ENCODE data around the gene CORO7.

The CORO7 gene

GRCh38 chr16:4460936-4461249, 44.5 kb upstream of the CORO7 start:
- DNase-seq, result no peak
- Histone ChIP-seq H3K27me3 (ENCODE audit: control insufficient read depth in 1 of 2, insufficient read depth in 1 of 2, low read length in 2 of 2) (no peaks in the 10 kb centered on the region), H4K91ac (ENCODE audit: low read length) (no peak overlapping the region), H3K4me2 (ENCODE audit: low read length, poor library complexity, severe bottlenecking) (no peak overlapping the region), H2AK5ac (ENCODE audit: low read length, severe bottlenecking) (no peak overlapping the region), H3K4me3 (ENCODE audit: insufficient read depth in 1 of 2, low read depth in 1 of 2, low read length in 2 of 2) (no peak overlapping the region), H2BK5ac (ENCODE audit: low read depth, low read length, poor library complexity, severe bottlenecking) (no peak overlapping the region), H2AFZ (ENCODE audit: low read depth, low read length) (no peak overlapping the region), H4K8ac (ENCODE audit: low read length) (no peak overlapping the region), H3K27ac (ENCODE audit: low read length, poor library complexity, severe bottlenecking) (no peak overlapping the region), H3K23ac (ENCODE audit: low read length in 2 of 2) (no peak overlapping the region), H3K9me3 (ENCODE audit: control insufficient read depth, low read length) (no peaks in the 10 kb centered on the region), H3K9ac (ENCODE audit: low read length) (no peak overlapping the region), H3K4ac (ENCODE audit: low read depth in 1 of 2, low read length in 2 of 2) (no peak overlapping the region), H3K14ac (ENCODE audit: low read length in 2 of 2) (no peak overlapping the region), H3K79me1 (replicated peaks; ENCODE audit: low read length, poor library complexity, severe bottlenecking) (peaks cover 24% of the 10 kb centered on the region), H2BK12ac (ENCODE audit: low read length in 2 of 2) (no peak overlapping the region), H2BK15ac (ENCODE audit: low read depth, poor library complexity, severe bottlenecking) (no peak overlapping the region), H3K18ac (ENCODE audit: low read depth in 1 of 2, low read length in 2 of 2) (no peak overlapping the region), H3K4me1 (ENCODE audit: control insufficient read depth, insufficient read depth, low read depth, low read length) (peaks cover 15% of the 10 kb centered on the region), H2BK120ac (ENCODE audit: low read depth, low read length) (no peak overlapping the region), H3K36me3 (ENCODE audit: control insufficient read depth in 1 of 2, insufficient read depth in 2 of 2, low read depth in 1 of 2, low read length in 2 of 2) (peaks cover 53 to 69% of the 10 kb centered on the region in 2 experiments)
- 96% methylated on average over 5 of the region's 5 CpGs for WGBS

GRCh38 chr16:4455951-4456350, 39.6 kb upstream of the CORO7 start:
- no peak overlapping the region for H3K9ac ChIP-seq (ENCODE audit: low read length)
- H3K4ac ChIP-seq (ENCODE audit: low read depth in 1 of 2, low read length in 2 of 2), result no peak overlapping the region
- no peak overlapping the region for H4K91ac ChIP-seq (ENCODE audit: low read length)
- H4K8ac ChIP-seq (ENCODE audit: low read length), result no peak overlapping the region
- H3K79me1 ChIP-seq (replicated peaks; ENCODE audit: low read length, poor library complexity, severe bottlenecking), result peaks cover 39% of the 10 kb centered on the region
- 85% methylated on average over 10 of the region's 10 CpGs for WGBS
- no peak overlapping the region for H3K27ac ChIP-seq (ENCODE audit: low read length, poor library complexity, severe bottlenecking)
- peaks cover 4% of the 10 kb centered on the region for H3K4me1 ChIP-seq (ENCODE audit: control insufficient read depth, insufficient read depth, low read depth, low read length)
- H3K4me2 ChIP-seq (ENCODE audit: low read length, poor library complexity, severe bottlenecking), result no peak overlapping the region
- H3K27me3 ChIP-seq (ENCODE audit: control insufficient read depth in 1 of 2, insufficient read depth in 1 of 2, low read length in 2 of 2), result no peaks in the 10 kb centered on the region
- H2BK15ac ChIP-seq (ENCODE audit: low read depth, poor library complexity, severe bottlenecking), result no peak overlapping the region
- H3K4me3 ChIP-seq (ENCODE audit: insufficient read depth in 1 of 2, low read depth in 1 of 2, low read length in 2 of 2), result peak overlapping the region in 1 of 2 experiments; percentile 2
- peaks cover 66 to 71% of the 10 kb centered on the region in 2 experiments for H3K36me3 ChIP-seq (ENCODE audit: control insufficient read depth in 1 of 2, insufficient read depth in 2 of 2, low read depth in 1 of 2, low read length in 2 of 2)
- no peak overlapping the region for H3K18ac ChIP-seq (ENCODE audit: low read depth in 1 of 2, low read length in 2 of 2)
- H3K9me3 ChIP-seq (ENCODE audit: control insufficient read depth, low read length), result no peaks in the 10 kb centered on the region
- no peak overlapping the region for H3K23ac ChIP-seq (ENCODE audit: low read length in 2 of 2)
- no peak overlapping the region for H2BK5ac ChIP-seq (ENCODE audit: low read depth, low read length, poor library complexity, severe bottlenecking)
- no peak overlapping the region for H3K14ac ChIP-seq (ENCODE audit: low read length in 2 of 2)
- no peak overlapping the region for H2AFZ ChIP-seq (ENCODE audit: low read depth, low read length)
- H2AK5ac ChIP-seq (ENCODE audit: low read length, severe bottlenecking), result no peak overlapping the region
- DNase-seq, result no peak
- no peak overlapping the region for H2BK120ac ChIP-seq (ENCODE audit: low read depth, low read length)
- H2BK12ac ChIP-seq (ENCODE audit: low read length in 2 of 2), result no peak overlapping the region

DNA sequence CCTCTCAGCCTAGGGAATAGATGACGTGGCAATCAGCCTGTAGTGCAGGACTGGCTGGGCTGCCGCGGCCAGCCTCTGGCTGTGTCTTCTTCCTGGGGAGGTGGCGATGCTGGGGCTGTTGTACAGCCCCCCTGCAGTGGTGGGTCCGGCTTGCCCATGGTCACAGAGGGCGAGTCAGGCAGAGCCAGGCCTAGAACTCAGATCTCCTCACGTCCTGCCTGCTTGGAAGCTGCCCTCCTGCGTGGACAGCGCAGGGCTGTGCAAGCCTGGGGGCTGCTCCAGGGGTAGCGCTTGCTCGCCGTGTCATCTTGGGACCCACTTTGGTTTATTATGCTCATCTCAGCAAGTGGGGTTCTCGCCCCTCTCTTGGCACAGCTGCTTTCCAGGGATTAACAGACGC, 38.7 kb upstream of the CORO7 start:
- Histone ChIP-seq H3K79me1 (replicated peaks; ENCODE audit: low read length, poor library complexity, severe bottlenecking) (peaks cover 39% of the 10 kb centered on the region), H3K4me3 (ENCODE audit: insufficient read depth in 1 of 2, low read depth in 1 of 2, low read length in 2 of 2) (no peak overlapping the region), H3K9me3 (ENCODE audit: control insufficient read depth, low read length) (no peaks in the 10 kb centered on the region), H2BK5ac (ENCODE audit: low read depth, low read length, poor library complexity, severe bottlenecking) (no peak overlapping the region), H4K91ac (ENCODE audit: low read length) (no peak overlapping the region), H3K27ac (ENCODE audit: low read length, poor library complexity, severe bottlenecking) (no peak overlapping the region), H2BK120ac (ENCODE audit: low read depth, low read length) (no peak overlapping the region), H4K8ac (ENCODE audit: low read length) (no peak overlapping the region), H2BK12ac (ENCODE audit: low read length in 2 of 2) (no peak overlapping the region), H3K4ac (ENCODE audit: low read depth in 1 of 2, low read length in 2 of 2) (peak overlapping the region in 1 of 2 experiments; percentile 28), H3K23ac (ENCODE audit: low read length in 2 of 2) (no peak overlapping the region), H3K36me3 (ENCODE audit: control insufficient read depth in 1 of 2, insufficient read depth in 2 of 2, low read depth in 1 of 2, low read length in 2 of 2) (peaks cover 72 to 77% of the 10 kb centered on the region in 2 experiments), H3K14ac (ENCODE audit: low read length in 2 of 2) (no peak overlapping the region), H3K27me3 (ENCODE audit: control insufficient read depth in 1 of 2, insufficient read depth in 1 of 2, low read length in 2 of 2) (no peaks in the 10 kb centered on the region), H2BK15ac (ENCODE audit: low read depth, poor library complexity, severe bottlenecking) (no peak overlapping the region), H3K4me1 (ENCODE audit: control insufficient read depth, insufficient read depth, low read depth, low read length) (peaks cover 4% of the 10 kb centered on the region), H2AK5ac (ENCODE audit: low read length, severe bottlenecking) (no peak overlapping the region), H2AFZ (ENCODE audit: low read depth, low read length) (no peak overlapping the region), H3K4me2 (ENCODE audit: low read length, poor library complexity, severe bottlenecking) (no peak overlapping the region), H3K18ac (ENCODE audit: low read depth in 1 of 2, low read length in 2 of 2) (no peak overlapping the region), H3K9ac (ENCODE audit: low read length) (no peak overlapping the region)
- no peak for DNase-seq
- WGBS, result 91% methylated on average over 14 of the region's 14 CpGs

DNA sequence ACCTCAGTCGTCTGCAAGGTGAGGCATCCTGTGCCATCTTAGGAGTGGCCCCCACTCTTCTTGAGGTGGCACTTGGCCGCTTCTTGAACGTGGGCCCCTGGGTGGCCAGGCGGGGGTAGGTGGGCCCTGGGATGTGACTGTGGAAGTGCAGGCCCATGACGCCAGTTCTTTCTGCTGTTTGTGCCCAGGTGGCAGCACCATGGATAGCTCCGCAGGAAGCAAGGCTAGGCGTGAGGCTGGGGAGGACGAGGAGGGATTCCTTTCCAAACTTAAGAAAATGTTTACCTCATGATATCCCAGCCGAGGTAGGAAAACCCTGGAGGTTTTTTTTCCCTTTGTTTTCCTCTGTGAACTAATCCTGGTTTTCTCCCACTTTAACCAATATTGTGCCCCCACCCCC, 38.2 kb upstream of the CORO7 start:
- Histone ChIP-seq H3K36me3 (ENCODE audit: control insufficient read depth in 1 of 2, insufficient read depth in 2 of 2, low read depth in 1 of 2, low read length in 2 of 2) (peaks cover 75 to 81% of the 10 kb centered on the region in 2 experiments), H4K8ac (ENCODE audit: low read length) (no peak overlapping the region), H3K14ac (ENCODE audit: low read length in 2 of 2) (no peak overlapping the region), H3K9me3 (ENCODE audit: control insufficient read depth, low read length) (no peaks in the 10 kb centered on the region), H3K23ac (ENCODE audit: low read length in 2 of 2) (no peak overlapping the region), H3K27me3 (ENCODE audit: control insufficient read depth in 1 of 2, insufficient read depth in 1 of 2, low read length in 2 of 2) (no peaks in the 10 kb centered on the region), H3K4me3 (ENCODE audit: insufficient read depth in 1 of 2, low read depth in 1 of 2, low read length in 2 of 2) (no peak overlapping the region), H3K79me1 (replicated peaks; ENCODE audit: low read length, poor library complexity, severe bottlenecking) (peaks cover 39% of the 10 kb centered on the region), H4K91ac (ENCODE audit: low read length) (no peak overlapping the region), H3K27ac (ENCODE audit: low read length, poor library complexity, severe bottlenecking) (no peak overlapping the region), H3K9ac (ENCODE audit: low read length) (no peak overlapping the region), H3K4me1 (ENCODE audit: control insufficient read depth, insufficient read depth, low read depth, low read length) (peaks cover 4% of the 10 kb centered on the region), H3K4me2 (ENCODE audit: low read length, poor library complexity, severe bottlenecking) (no peak overlapping the region), H2BK120ac (ENCODE audit: low read depth, low read length) (no peak overlapping the region), H2AFZ (ENCODE audit: low read depth, low read length) (no peak overlapping the region), H2BK5ac (ENCODE audit: low read depth, low read length, poor library complexity, severe bottlenecking) (no peak overlapping the region), H3K4ac (ENCODE audit: low read depth in 1 of 2, low read length in 2 of 2) (no peak overlapping the region), H2BK15ac (ENCODE audit: low read depth, poor library complexity, severe bottlenecking) (no peak overlapping the region), H2BK12ac (ENCODE audit: low read length in 2 of 2) (no peak overlapping the region), H2AK5ac (ENCODE audit: low read length, severe bottlenecking) (no peak overlapping the region), H3K18ac (ENCODE audit: low read depth in 1 of 2, low read length in 2 of 2) (no peak overlapping the region)
- WGBS, result 92% methylated on average over 9 of the region's 9 CpGs
- no peak for DNase-seq

Data from mesenchymal stem cell (in vitro differentiated cells and primary cell).